Ectodermal cell (in vitro differentiated cells): ENCODE results near the gene PLET1.

Source experiments
- H3K27ac ChIP-seq: 2 replicates; pipeline ENCODE4 v1.7.0; 2013; ENCODE audit warnings: mild to moderate bottlenecking, low read depth, low read length; ENCODE audit not compliant: insufficient read depth, poor library complexity, severe bottlenecking
- H3K27me3 ChIP-seq: 2 replicates; pipeline ENCODE4 v1.7.0; 2013; ENCODE audit warnings: mild to moderate bottlenecking, low read length; ENCODE audit not compliant: insufficient read depth, control insufficient read depth, poor library complexity, severe bottlenecking
- H3K36me3 ChIP-seq: one replicate; pipeline ENCODE4 v1.7.0; 2013; ENCODE audit warnings: low read length; ENCODE audit not compliant: control insufficient read depth, insufficient read depth
- H3K4me1 ChIP-seq: one replicate; pipeline ENCODE4 v1.7.0; 2013; ENCODE audit warnings: low read length; ENCODE audit not compliant: control insufficient read depth, insufficient read depth
- H3K4me3 ChIP-seq: 2 replicates; pipeline ENCODE4 v1.7.0; 2013; ENCODE audit warnings: low read depth, low read length, control low read depth; ENCODE audit not compliant: insufficient read depth
- H3K9me3 ChIP-seq: 2 replicates; pipeline ENCODE4 v1.7.0; 2013; ENCODE audit warnings: mild to moderate bottlenecking, low read length, moderate library complexity; ENCODE audit not compliant: control insufficient read depth
- WGBS, 2 experiments: methylation state at CpG; one replicate each; pipeline ENCODE4 v1.1.7; 2013; ENCODE audit warnings: missing lambda C conversion rate in 2 of 2; 5-methylcytosine and 5-hydroxymethylcytosine counted together

PLET1 gene

DNA sequence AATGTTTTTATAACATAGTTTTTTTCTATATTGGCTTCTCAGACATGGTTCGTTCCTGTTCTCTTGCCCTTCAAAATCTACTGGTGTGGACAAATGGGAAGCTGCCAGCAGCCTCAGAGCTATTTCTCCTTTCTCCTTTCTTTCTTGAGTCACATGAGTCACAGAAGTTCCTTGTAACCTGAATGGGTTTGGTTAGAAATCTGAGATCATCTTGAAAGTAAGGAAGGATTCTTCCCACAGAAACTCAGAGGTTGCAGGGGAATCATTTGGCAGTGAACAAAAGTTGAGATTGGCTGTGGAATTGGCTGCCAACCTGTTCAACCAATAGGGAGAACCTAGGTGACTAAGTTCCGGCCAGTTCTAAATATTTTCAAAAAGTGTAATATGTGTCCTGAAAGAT lies 12.5 kb downstream of the PLET1 start:
- H3K9me3 ChIP-seq: no peaks in the 10 kb centered on the region
- no peaks in the 10 kb centered on the region for H3K27me3 ChIP-seq
- H3K36me3 ChIP-seq: peaks cover 4% of the 10 kb centered on the region
- WGBS, 2 experiments: 86 to 100% methylated on average over 2 of the region's 2 CpGs
- no peak overlapping the region for H3K27ac ChIP-seq
- no peaks in the 10 kb centered on the region for H3K4me1 ChIP-seq
- H3K4me3 ChIP-seq: no peak overlapping the region

DNA sequence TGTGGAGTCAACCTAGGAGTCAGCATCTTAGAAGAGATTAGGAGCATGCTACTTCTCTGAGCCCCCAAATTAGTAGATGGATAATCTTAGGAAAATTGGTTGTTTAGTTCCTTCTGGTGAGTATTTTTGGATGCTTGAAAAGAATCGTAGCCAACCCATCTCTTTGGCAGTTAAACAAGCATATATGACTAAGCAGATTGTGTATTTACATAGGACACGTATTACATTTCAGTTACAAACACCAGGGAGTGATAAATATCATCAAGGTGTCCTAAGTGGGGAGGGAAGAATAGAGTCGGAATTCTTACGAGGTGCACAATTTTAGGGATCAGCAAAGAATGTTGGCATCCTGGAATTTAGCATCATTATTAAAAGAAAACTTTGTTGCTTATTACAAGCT lies 13.5 kb downstream of the PLET1 start:
- Histone ChIP-seq H3K27me3 (no peaks in the 10 kb centered on the region), H3K9me3 (no peaks in the 10 kb centered on the region), H3K4me3 (no peak overlapping the region), H3K36me3 (peaks cover 6% of the 10 kb centered on the region), H3K27ac (no peak overlapping the region), H3K4me1 (no peaks in the 10 kb centered on the region)
- 91 to 100% methylated on average over 1 to 4 of the region's 4 CpGs for WGBS, 2 experiments

DNA sequence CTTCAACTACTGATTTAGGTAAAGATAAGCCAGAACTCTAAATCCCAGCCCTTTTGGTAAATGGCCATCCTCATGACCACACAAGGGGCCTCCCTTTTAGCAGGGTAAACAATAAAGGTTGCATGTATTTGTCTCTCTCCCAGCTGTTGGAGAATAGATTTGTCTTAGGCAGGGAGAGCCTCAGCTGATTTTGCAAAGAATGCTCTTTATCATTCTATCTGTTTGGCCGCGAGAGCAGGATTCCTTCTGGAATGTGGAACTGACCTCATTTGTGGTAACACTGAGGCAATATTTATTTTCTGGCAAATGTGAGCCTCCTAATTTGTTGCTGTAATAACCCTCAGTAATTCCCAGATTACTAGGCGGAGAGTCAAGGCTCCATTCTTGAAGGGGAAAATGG lies 19.2 kb downstream of the PLET1 start:
- Histone ChIP-seq H3K4me1 (no peaks in the 10 kb centered on the region), H3K27ac (no peak overlapping the region), H3K9me3 (no peaks in the 10 kb centered on the region), H3K36me3 (peaks cover 13% of the 10 kb centered on the region), H3K27me3 (no peaks in the 10 kb centered on the region), H3K4me3 (no peak overlapping the region)
- WGBS, 2 experiments: 93 to 97% methylated on average over 3 of the region's 3 CpGs

DNA sequence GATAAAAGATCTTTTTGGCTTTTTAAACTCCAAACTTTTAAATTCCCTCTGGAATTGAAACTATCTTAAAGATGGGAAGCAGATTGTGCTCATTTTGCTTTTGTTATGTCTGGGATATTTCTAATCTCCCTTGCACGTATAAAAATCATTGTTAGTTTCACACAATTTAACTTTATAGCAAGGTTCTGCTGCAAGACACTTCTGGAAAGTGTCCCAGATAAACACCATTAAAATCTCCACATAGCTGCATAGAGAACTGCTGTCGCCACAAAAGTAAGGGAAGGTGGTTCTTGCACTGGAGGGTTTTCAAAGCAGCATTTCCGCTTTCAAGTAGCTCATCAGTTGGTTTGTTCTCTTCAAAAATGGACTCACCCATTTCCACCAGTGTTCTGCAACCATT lies 22.6 kb downstream of the PLET1 start:
- Histone ChIP-seq H3K36me3 (peaks cover 12% of the 10 kb centered on the region), H3K27me3 (no peaks in the 10 kb centered on the region), H3K27ac (no peak overlapping the region), H3K4me3 (no peak overlapping the region), H3K4me1 (no peaks in the 10 kb centered on the region), H3K9me3 (no peaks in the 10 kb centered on the region)
- 92 to 96% methylated on average over 3 of the region's 3 CpGs for WGBS, 2 experiments

DNA sequence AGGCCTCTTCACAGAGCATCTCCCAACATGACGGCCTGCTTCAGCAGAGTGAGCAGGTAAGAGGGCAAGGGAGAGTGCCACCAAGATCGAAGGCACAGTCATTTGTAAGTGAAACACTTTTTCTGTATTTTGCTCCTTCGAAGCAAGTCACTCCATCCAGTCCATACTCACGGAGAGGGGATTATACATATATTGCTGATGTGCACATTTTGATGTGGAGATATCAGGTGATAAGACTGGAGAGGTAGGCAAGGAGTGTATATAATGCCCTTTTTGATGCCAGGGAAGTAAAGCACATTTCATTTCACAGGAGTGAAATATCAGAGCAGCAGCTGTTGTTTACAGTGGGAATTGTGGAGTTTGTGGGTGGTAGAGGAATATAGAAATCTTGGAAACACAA lies 23.2 kb downstream of the PLET1 start:
- Histone ChIP-seq H3K9me3 (no peaks in the 10 kb centered on the region), H3K4me1 (no peaks in the 10 kb centered on the region), H3K36me3 (peaks cover 12% of the 10 kb centered on the region), H3K27me3 (no peaks in the 10 kb centered on the region), H3K27ac (no peak overlapping the region), H3K4me3 (no peak overlapping the region)
- WGBS, 2 experiments: 95 to 97% methylated on average over 4 of the region's 4 CpGs

DNA sequence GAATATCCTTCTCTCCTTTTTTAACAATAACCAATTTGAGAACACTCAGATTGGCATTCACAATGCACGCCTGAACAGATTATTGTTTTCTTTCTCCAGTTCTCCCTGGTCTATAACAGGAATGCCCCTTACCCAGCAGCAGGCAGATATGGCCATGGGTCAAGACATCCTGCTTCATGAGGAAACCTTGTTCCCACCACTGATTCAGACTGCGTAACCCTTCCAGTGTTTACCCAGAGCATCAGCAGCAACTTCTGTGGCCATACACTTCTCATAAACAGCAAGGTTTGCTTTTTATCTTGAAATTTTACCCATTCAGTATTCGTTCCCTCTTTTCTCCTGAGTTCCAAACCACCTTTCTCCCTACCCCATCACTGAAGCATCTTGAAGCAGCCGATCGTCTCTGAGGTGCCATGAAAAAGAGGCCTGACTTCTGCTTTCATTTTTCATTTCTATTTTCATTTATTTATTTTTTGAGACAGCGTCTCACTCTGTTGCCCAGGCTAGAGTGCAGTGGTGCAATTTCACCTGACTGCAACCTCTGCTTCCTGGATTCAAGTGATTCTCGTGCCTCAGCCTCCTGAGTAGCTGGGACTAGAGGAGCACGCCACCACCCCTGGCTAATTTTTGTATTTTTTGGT lies 24.8 kb downstream of the PLET1 start:
- no peaks in the 10 kb centered on the region for H3K27me3 ChIP-seq
- H3K36me3 ChIP-seq: peaks cover 12% of the 10 kb centered on the region
- no peaks in the 10 kb centered on the region for H3K4me1 ChIP-seq
- no peak overlapping the region for H3K4me3 ChIP-seq
- H3K9me3 ChIP-seq: no peaks in the 10 kb centered on the region
- H3K27ac ChIP-seq: no peak overlapping the region
- 95 to 97% methylated on average over 8 of the region's 8 CpGs for WGBS, 2 experiments

DNA sequence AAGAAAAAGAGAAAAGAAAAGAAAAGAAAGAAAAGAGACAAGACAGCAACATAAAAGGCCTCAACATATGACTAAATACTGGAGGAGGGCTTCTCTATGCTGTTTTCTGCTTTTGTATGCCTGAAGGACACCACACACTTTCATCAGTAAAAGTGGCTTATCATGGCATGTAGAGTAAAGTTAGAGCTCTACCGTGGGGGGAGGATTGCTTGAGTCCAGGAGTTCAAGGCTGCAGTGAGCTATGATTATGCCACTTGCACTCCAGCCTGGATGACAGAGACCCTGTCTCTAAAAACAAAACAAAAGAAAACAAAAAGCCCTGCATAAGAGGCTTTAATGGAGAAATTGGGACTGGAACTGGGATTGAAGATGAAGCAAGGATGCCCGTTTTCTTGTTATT lies 28.7 kb downstream of the PLET1 start:
- Histone ChIP-seq H3K4me1 (peaks cover 6% of the 10 kb centered on the region), H3K36me3 (peaks cover 20% of the 10 kb centered on the region), H3K27me3 (no peaks in the 10 kb centered on the region), H3K9me3 (no peaks in the 10 kb centered on the region), H3K27ac (no peak overlapping the region), H3K4me3 (no peak overlapping the region)
- 87 to 90% methylated on average over 2 of the region's 2 CpGs for WGBS, 2 experiments

DNA sequence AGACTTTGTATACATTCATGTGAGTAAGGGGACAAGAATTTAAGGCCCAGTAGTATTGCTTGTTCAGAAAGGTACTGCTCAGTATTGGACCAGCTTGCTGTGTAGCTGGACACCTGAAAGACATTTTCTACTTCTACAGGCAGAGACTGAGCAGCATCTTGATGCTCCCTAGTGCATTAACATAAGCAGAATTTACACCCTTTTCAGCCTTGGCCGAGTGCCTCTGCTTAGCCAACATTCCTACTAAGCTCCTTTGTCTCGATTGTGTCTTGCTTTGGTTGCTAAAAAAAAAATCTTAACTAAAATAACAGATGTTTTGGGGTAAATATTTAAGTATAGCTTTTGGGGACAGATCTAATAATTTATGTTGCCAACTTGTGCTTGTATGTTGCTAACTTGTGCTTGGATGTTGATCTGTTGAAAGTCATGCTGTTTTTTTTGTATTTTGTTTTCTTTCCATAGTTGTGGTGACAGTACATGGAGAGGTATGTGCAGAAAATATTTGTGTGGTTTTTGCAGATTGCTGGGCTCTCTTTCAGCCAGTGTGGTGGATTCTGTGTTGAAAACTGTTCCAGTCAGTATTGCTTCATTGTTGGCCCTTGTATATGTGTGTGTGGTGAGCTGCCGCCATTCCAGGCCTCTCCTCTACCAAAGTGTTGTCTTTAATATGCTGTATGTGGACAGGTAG lies 30.8 kb downstream of the PLET1 start:
- Histone ChIP-seq H3K27me3 (no peaks in the 10 kb centered on the region), H3K9me3 (no peaks in the 10 kb centered on the region), H3K4me3 (no peak overlapping the region), H3K4me1 (peaks cover 6% of the 10 kb centered on the region), H3K27ac (no peak overlapping the region), H3K36me3 (peaks cover 12% of the 10 kb centered on the region)
- 48 to 67% methylated on average over 2 to 3 of the region's 3 CpGs for WGBS, 2 experiments

DNA sequence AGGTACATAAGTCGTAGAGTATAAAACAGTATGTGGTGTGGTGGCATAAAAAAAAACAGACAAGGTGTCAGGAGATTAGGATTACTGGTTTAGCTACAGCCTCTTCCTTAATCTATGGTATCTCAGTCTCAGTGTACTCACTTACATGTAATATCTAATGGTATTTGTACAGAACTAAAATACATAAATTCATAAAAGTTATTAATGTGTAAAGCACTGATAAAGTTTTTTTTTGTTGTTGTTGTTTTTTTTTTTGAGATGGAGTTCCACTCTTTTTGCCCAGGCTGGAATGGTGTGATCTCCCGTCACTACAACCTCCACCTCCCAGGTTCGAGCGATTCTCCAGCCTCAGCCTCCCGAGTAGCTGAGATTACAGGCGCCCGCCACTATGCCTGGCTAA lies 31.5 kb downstream of the PLET1 start:
- H3K4me1 ChIP-seq: peaks cover 6% of the 10 kb centered on the region
- H3K27ac ChIP-seq: no peak overlapping the region
- H3K27me3 ChIP-seq: peaks cover under 1% of the 10 kb centered on the region
- 96 to 97% methylated on average over 7 of the region's 7 CpGs for WGBS, 2 experiments
- H3K36me3 ChIP-seq: peaks cover 12% of the 10 kb centered on the region
- H3K4me3 ChIP-seq: no peak overlapping the region
- H3K9me3 ChIP-seq: no peaks in the 10 kb centered on the region

DNA sequence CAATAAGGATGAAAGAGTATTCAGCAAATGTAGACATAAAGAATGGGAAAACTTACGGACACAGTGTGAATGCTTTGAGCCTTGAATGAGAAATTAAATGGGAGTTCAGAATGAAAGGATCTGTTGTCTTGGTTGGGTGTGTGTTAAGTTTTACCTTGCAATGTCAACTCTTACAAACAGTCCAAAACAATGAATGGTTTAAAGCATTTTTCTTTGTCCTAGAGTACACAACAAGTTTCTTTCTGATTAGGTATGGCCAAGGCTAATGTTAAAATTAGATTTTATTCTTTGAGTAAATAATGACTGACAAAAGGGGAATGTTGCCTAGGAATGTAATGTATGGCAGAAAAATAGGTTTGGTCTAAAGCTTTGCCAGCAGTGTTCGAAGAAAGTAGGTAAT lies 32.0 kb downstream of the PLET1 start:
- Histone ChIP-seq H3K9me3 (no peaks in the 10 kb centered on the region), H3K27me3 (peaks cover 5% of the 10 kb centered on the region), H3K4me3 (no peak overlapping the region), H3K36me3 (peaks cover 12% of the 10 kb centered on the region), H3K4me1 (peaks cover 6% of the 10 kb centered on the region), H3K27ac (no peak overlapping the region)
- 94 to 98% methylated on average over 2 of the region's 2 CpGs for WGBS, 2 experiments
